H1 (cell line): ENCODE data around the gene PRG3. TPM values are rescaled to one million over a fixed set of nuclear protein-coding genes. Genes with fewer than 3 reads are reported as not detected.

ENCODE experiments used
- CTBP2 ChIP-seq: IDR thresholded peaks from 2 replicates; pipeline ENCODE4 v1.7.0; 2011; ENCODE audit warnings: borderline replicate concordance, mild to moderate bottlenecking, moderate library complexity, mixed read lengths, low read length; ENCODE audit not compliant: insufficient read depth, insufficient read length
- HDAC2 ChIP-seq, 2 experiments: fragments of 300-600 bp in 1 of 2; sonication (generic) in 1 of 2; IDR thresholded peaks; 2 replicates each; pipeline ENCODE4 v1.6.1; 2011 to 2012; ENCODE audit warnings: low read depth in 2 of 2, low read length in 2 of 2, mild to moderate bottlenecking in 2 of 2, moderate library complexity in 2 of 2, borderline replicate concordance in 1 of 2, inconsistent platforms in 1 of 2
- KDM5A ChIP-seq: fragments of 200-600 bp; IDR thresholded peaks from 2 replicates; pipeline ENCODE4 v1.7.1; 2012; ENCODE audit warnings: mild to moderate bottlenecking, low read length, inconsistent platforms, mixed read lengths
- POLR2A ChIP-seq, 2 experiments: IDR thresholded peaks; 1 replicate in 1 of 2; 2 replicates in 1 of 2; pipeline ENCODE4 v1.6.1; 2011; ENCODE audit warnings: low read depth in 2 of 2, low read length in 2 of 2, mild to moderate bottlenecking in 2 of 2; ENCODE audit errors: control extremely low read depth in 1 of 2
- POLR2AphosphoS5 ChIP-seq: IDR thresholded peaks from 2 replicates; pipeline ENCODE4 v1.6.1; 2011; ENCODE audit warnings: low read depth, low read length
- RFX5 ChIP-seq: IDR thresholded peaks from 2 replicates; pipeline ENCODE4 v1.6.1; 2011; ENCODE audit warnings: low read depth, low read length, improper control_type of control experiment, borderline replicate concordance
- SP1 ChIP-seq: IDR thresholded peaks from 2 replicates; pipeline ENCODE4 v1.6.1; 2011; ENCODE audit warnings: low read depth, low read length
- polyA plus RNA-seq, 7 experiments: library from polyadenylated mRNA; depleted of rRNA in 3 of 7; stranded (reverse) in 5 of 7; unstranded in 2 of 7; fragments of >200 nt in 5 of 7; fragments of 200-250 nt in 2 of 7; gene quantifications; 1 replicate in 5 of 7; 2 replicates in 1 of 7; 4 replicates in 1 of 7; pipeline versions ENCODE4 v1.2.1 to v1.2.3, GENCODE V29; 2011 to 2013; ENCODE audit warnings: missing spikeins in 2 of 7, mixed read lengths in 2 of 7
- total RNA-seq: library from RNA; stranded (reverse); fragmentation: NEBNext Ultra II Directional; extraction: Animal tissue kit (Norgen Biotek cat#: 25700); gene quantifications from 2 replicates; pipeline ENCODE4 v1.2.1, GENCODE V29; 2021

Gene PRG3
- total and polyA plus RNA-seq, 2 of the 8 experiments (the other 6 are each of a cell fraction or from before 2014, with no cell fraction given), result not detected

GRCh38 chr11:57407941-57408475, 27.1 kb upstream of the PRG3 start (continued):
- no peak for TF ChIP-seq RFX5
- no peak for TF ChIP-seq HDAC2 (IDR thresholded peaks at IDR 0.05; ENCODE audit: borderline replicate concordance in 1 of 2, low read depth in 2 of 2, low read length in 2 of 2)
- TF ChIP-seq KDM5A, result no peak
- no peak for TF ChIP-seq CTBP2
- TF ChIP-seq POLR2AphosphoS5, result no peak
- no peak for TF ChIP-seq POLR2A (IDR thresholded peaks at IDR 0.05; ENCODE audit: control extremely low read depth in 1 of 2, low read depth in 2 of 2, low read length in 2 of 2)
- no peak for TF ChIP-seq SP1
